Activated T-cell treated with anti-CD3 and anti-CD28 coated beads, Interleukin-2, amount 50 U/mL, for 1 hour (primary cell): ENCODE results near the gene CKMT1B.
"Not testable (repeated sequence)": the region's sequence is repeated elsewhere in the genome, so short reads cannot be mapped to it uniquely, and the experiment has no call there.

Experiments
- DNase-seq: peaks from one replicate; pipeline ENCODE4 v3.0.0-alpha.2; 2020

The CKMT1B gene

GRCh38 chr15:43638464-43639204 lies 44.8 kb downstream of the CKMT1B start:
- DNase-seq = not testable (repeated sequence)
